ENCODE results near the gene DAND5. TPM values are rescaled to one million over a fixed set of nuclear protein-coding genes. Genes with fewer than 3 reads are reported as not detected.

Gene DAND5
- polyA plus RNA-seq, 1 of the 3 experiments (the other 2 are of a cell fraction) = 1.0 TPM

DNA sequence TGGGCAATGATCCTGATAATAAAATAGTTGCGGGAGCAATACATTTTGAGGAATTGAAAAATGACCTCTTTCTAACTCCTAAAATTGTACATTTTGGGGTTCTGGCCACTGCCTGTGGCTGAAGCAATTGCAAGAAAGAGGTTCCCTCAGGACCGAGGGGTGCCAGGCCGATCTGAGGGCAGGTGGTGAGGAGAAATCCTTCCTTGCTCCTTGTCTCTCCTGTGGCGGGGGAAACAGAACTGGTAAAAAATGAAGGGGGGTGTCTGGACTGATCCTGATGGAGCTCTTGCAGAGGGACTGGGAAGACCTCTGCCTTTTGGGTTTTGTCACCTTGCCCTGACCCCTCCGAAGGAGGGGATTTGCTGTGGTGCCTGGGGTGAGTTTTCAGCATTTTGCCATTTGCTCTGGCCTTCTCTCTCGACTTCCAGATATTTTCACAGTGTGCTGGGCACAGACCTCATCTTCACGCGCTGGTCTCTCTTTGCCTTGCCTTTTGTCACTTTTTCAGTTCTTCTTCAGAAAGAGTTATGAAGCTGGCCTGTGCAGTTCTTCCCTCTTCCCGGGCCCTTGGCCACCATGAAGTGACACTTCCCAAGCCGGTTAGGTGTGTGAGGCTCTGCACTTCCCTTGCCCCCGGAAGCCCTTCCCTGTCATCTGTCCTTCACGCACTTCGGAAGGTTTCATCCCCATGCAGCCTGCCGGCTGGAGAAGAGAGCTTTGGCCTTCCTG lies 48.1 kb downstream of the DAND5 start:
- no peaks in the 10 kb centered on the region for H3K36me3 ChIP-seq (replicated peaks in 1 of 2; ENCODE audit: control insufficient read depth in 1 of 2, insufficient read depth in 2 of 2, low read length in 1 of 2)
- H3K4me3 ChIP-seq (ENCODE audit: low read depth in 2 of 2, low read length in 1 of 2) = no peak overlapping the region
- ChIA-PET POLR2A (no interaction called here), CTCF (interaction anchor here (0.6 to 2.9 kb wide), 13 partner anchors 11 to 77 kb away, joined by 3 to 12 read pairs (median 5); no protein-coding TSS in a partner anchor)
- TF ChIP-seq, protein P1, sequence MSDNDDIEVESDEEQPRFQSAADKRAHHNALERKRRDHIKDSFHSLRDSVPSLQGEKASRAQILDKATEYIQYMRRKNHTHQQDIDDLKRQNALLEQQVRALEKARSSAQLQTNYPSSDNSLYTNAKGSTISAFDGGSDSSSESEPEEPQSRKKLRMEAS (IDR thresholded peaks at IDR 0.05; ENCODE audit: low read depth) = no peak
- TF ChIP-seq RCOR1 (IDR thresholded peaks at IDR 0.05; ENCODE audit: low read length) (no peak), SIN3A (IDR thresholded peaks at IDR 0.05; ENCODE audit: borderline replicate concordance, low read depth, low read length) (no peak), POLR2AphosphoS5 (IDR thresholded peaks at IDR 0.05; ENCODE audit: low read depth, low read length) (no peak), TEAD4 (IDR thresholded peaks at IDR 0.05; ENCODE audit: borderline replicate concordance, insufficient read depth) (no peak), JUND (IDR thresholded peaks at IDR 0.05) (no peak), TCF12 (IDR thresholded peaks at IDR 0.05) (no peak), SMC3 (IDR thresholded peaks at IDR 0.05; ENCODE audit: low read depth, low read length) (no peak), YY1 (IDR thresholded peaks at IDR 0.05; ENCODE audit: low read depth) (no peak), GATA2 (CRISPR knock-in tag; IDR thresholded peaks at IDR 0.05) (no peak), NFIC (IDR thresholded peaks at IDR 0.05; ENCODE audit: borderline replicate concordance) (no peak), ELF1 (IDR thresholded peaks at IDR 0.05) (no peak), CHD2 (IDR thresholded peaks at IDR 0.05; ENCODE audit: low read length, partially characterized antibody) (no peak), EZH2phosphoT487 (IDR thresholded peaks at IDR 0.05; ENCODE audit: borderline replicate concordance, low read depth) (no peak), RXRA (IDR thresholded peaks at IDR 0.05; ENCODE audit: borderline replicate concordance, low read depth) (no peak), GABPA (IDR thresholded peaks at IDR 0.05; ENCODE audit: low read depth) (no peak)
- TF ChIP-seq, protein P2, sequence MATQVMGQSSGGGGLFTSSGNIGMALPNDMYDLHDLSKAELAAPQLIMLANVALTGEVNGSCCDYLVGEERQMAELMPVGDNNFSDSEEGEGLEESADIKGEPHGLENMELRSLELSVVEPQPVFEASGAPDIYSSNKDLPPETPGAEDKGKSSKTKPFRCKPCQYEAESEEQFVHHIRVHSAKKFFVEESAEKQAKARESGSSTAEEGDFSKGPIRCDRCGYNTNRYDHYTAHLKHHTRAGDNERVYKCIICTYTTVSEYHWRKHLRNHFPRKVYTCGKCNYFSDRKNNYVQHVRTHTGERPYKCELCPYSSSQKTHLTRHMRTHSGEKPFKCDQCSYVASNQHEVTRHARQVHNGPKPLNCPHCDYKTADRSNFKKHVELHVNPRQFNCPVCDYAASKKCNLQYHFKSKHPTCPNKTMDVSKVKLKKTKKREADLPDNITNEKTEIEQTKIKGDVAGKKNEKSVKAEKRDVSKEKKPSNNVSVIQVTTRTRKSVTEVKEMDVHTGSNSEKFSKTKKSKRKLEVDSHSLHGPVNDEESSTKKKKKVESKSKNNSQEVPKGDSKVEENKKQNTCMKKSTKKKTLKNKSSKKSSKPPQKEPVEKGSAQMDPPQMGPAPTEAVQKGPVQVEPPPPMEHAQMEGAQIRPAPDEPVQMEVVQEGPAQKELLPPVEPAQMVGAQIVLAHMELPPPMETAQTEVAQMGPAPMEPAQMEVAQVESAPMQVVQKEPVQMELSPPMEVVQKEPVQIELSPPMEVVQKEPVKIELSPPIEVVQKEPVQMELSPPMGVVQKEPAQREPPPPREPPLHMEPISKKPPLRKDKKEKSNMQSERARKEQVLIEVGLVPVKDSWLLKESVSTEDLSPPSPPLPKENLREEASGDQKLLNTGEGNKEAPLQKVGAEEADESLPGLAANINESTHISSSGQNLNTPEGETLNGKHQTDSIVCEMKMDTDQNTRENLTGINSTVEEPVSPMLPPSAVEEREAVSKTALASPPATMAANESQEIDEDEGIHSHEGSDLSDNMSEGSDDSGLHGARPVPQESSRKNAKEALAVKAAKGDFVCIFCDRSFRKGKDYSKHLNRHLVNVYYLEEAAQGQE (IDR thresholded peaks at IDR 0.05; ENCODE audit: low read depth, low read length) = no peak
- TF ChIP-seq, protein P3, sequence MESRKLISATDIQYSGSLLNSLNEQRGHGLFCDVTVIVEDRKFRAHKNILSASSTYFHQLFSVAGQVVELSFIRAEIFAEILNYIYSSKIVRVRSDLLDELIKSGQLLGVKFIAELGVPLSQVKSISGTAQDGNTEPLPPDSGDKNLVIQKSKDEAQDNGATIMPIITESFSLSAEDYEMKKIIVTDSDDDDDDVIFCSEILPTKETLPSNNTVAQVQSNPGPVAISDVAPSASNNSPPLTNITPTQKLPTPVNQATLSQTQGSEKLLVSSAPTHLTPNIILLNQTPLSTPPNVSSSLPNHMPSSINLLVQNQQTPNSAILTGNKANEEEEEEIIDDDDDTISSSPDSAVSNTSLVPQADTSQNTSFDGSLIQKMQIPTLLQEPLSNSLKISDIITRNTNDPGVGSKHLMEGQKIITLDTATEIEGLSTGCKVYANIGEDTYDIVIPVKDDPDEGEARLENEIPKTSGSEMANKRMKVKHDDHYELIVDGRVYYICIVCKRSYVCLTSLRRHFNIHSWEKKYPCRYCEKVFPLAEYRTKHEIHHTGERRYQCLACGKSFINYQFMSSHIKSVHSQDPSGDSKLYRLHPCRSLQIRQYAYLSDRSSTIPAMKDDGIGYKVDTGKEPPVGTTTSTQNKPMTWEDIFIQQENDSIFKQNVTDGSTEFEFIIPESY (IDR thresholded peaks at IDR 0.05; ENCODE audit: borderline replicate concordance, low read depth) = no peak
- TF ChIP-seq, protein P4, sequence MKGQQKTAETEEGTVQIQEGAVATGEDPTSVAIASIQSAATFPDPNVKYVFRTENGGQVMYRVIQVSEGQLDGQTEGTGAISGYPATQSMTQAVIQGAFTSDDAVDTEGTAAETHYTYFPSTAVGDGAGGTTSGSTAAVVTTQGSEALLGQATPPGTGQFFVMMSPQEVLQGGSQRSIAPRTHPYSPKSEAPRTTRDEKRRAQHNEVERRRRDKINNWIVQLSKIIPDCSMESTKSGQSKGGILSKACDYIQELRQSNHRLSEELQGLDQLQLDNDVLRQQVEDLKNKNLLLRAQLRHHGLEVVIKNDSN (IDR thresholded peaks at IDR 0.05; ENCODE audit: borderline replicate concordance, low read depth) = no peak
- TF ChIP-seq, protein P5, sequence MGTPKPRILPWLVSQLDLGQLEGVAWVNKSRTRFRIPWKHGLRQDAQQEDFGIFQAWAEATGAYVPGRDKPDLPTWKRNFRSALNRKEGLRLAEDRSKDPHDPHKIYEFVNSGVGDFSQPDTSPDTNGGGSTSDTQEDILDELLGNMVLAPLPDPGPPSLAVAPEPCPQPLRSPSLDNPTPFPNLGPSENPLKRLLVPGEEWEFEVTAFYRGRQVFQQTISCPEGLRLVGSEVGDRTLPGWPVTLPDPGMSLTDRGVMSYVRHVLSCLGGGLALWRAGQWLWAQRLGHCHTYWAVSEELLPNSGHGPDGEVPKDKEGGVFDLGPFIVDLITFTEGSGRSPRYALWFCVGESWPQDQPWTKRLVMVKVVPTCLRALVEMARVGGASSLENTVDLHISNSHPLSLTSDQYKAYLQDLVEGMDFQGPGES (IDR thresholded peaks at IDR 0.05; ENCODE audit: low read depth, low read length) = no peak
- no peaks in the 10 kb centered on the region for H3K27me3 ChIP-seq (ENCODE audit: insufficient read depth)
- no peak for DNase-seq
- no peaks in the 10 kb centered on the region for H4K20me1 ChIP-seq (ENCODE audit: insufficient read depth)
- no peaks in the 10 kb centered on the region for H3K9me3 ChIP-seq
- peaks cover 9% of the 10 kb centered on the region for H3F3A ChIP-seq (replicated peaks; ENCODE audit: insufficient read depth)
- H3K27ac ChIP-seq (ENCODE audit: low read depth in 2 of 2, low read length in 1 of 2) = peak overlapping the region in 1 of 2 experiments; percentile 82; a peak in 2 of 4 replicates
- H3K9me2 ChIP-seq = no peaks in the 10 kb centered on the region
- no peak overlapping the region for H2AFZ ChIP-seq (ENCODE audit: low read depth)
- no peak overlapping the region for H3K9ac ChIP-seq
- 0 out of 2 replicates have a peak overlapping the region, but pooled peaks have one; percentile 29 for H3K4me2 ChIP-seq
- 90% methylated on average over 14 of the region's 14 CpGs for WGBS (ENCODE audit: low lambda C conversion rate)
- peaks cover 12% of the 10 kb centered on the region; the same call in 1 of the 2 replicates for H3K79me2 ChIP-seq (ENCODE audit: insufficient read depth)
- peaks cover 25 to 49% of the 10 kb centered on the region in 2 experiments for H3K4me1 ChIP-seq (ENCODE audit: control insufficient read depth in 1 of 2, insufficient read depth in 2 of 2, low read depth in 1 of 2, low read length in 1 of 2)

All from SK-N-SH (cell line).